Measurements from ENCODE around the gene L3HYPDH.
"Not testable (repeated sequence)": the region's sequence is repeated elsewhere in the genome, so short reads cannot be mapped to it uniquely, and the experiment has no call there.

L3HYPDH gene

DNA sequence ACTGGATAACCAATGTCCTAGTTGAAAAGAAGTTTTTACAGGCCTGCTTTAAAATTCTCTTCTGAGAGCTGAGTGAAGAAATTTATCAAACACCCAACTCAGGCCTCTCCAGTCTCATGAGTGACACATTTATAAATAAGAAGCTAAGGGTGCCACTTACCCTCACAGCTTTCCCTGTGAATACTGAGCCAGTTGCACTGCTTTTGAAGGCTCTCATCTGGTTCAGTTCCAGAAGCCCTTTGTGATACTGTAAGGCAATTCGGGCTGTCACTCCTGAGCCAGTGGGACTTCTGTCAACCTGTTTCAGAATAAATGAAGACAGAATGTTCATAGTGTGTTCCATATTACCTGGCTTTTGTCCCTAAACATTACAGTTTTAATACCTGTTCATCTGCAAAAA, 8.5 kb downstream of the L3HYPDH start:
- DNase-seq: no peak

DNA sequence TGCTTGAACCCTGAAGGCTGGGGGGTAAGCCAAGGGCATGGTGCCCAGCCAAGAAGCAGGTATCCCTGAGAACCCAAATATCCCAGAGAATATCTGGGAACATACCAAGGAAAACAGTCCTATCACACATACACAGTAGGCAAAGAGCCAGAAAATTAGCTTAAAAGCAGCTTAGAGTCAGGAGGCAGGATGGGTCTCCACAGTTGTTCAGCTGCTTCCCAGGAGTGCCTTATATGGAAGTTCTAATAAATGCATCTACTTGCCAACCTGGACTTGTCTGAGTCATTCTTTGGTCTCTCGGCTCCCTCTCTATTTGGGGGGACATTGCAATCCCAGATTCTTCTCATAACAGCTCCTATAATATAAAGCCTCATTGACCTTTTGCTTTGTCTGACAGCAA, 10.0 kb downstream of the L3HYPDH start:
- DNase-seq: no peak

DNA sequence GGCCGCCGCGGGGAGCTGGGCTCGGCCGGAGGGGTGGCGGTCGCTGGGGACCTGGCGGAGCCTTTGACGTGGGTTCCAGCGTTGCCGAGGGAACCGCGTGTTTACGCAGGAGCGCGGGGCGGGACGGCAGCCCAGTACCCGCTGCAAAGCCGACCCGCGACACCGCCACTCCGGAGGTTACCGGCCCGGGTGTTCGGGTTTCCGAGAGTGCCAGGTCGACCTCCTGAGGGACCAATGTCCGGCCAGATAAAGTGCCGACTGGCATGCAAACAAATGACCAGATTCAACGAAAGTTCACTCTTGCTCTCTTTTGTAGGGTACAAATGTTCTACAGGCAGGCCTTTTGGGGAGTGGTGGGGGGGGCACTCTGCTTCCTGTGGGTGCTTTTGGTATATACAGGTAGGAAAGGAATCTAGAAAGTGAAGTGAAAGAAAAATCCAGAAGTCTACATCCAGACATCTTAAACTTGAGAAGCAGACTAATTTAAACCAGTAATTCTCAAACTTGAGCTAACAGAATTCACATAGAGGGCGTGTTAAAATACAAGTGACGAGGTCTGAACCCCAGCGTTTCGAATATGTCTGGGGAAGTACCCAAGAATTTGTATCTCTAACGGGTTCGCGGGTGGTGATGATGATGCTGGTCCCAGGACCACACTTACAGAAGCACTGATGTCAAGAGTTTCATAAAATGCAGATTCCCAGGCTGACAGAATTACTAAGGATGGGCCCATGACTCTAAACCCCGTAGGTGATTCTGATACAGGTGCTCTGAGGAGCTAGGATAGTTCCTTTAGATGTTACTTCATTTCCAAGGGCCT, 18.7 kb downstream of the L3HYPDH start, which contains the start of gene GPR135:
Gene GPR135, minus strand, starts transcription at position 65 of the 820 bp plus-strand sequence. CDS start 154 bp downstream, outside the sequence.
- DNase-seq: peak; percentile 18 to 59 (median 53)

DNA sequence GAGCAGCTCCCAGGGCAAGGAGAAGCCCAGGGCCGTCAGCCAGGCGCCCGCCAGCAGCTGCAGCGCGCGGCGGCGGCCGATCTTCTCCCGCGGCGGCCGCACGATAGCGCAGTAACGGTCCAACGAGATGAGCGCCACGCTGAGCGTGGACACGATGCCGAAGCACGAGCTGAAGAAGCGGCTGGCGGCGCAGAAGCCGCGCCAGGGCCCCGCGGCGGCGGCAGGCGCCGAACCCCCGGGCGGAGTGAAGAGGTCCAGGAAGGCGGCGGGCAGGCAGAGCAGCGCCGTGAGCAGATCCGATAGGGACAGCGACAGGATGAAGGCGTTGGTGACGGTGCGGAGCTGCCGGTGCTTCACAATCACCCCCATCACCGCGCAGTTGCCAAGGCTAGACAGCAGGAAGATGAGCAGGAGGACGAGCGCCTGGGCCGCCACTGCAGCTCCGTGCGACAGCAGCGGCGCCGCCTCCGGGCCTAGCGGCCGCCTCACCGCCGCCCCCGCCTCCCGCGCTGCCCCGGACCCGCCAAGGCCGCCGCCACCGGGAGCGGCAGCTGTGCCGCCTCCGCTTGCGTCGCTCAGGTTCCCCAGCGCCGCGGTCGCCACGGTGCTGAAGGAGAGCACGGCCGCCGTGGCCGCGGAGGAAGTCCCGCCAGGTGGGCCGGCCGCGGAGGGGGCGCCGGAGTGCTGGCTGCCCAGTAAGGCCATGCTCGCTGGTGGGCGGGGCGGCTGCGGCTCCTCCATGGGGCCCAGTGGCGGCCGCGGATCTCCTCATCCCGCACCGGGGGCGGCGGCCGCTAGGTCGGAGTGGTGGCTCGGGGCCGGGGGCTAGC, 19.5 kb downstream of the L3HYPDH start:
- peak; percentile 37 to 71 (median 51) for DNase-seq

DNA sequence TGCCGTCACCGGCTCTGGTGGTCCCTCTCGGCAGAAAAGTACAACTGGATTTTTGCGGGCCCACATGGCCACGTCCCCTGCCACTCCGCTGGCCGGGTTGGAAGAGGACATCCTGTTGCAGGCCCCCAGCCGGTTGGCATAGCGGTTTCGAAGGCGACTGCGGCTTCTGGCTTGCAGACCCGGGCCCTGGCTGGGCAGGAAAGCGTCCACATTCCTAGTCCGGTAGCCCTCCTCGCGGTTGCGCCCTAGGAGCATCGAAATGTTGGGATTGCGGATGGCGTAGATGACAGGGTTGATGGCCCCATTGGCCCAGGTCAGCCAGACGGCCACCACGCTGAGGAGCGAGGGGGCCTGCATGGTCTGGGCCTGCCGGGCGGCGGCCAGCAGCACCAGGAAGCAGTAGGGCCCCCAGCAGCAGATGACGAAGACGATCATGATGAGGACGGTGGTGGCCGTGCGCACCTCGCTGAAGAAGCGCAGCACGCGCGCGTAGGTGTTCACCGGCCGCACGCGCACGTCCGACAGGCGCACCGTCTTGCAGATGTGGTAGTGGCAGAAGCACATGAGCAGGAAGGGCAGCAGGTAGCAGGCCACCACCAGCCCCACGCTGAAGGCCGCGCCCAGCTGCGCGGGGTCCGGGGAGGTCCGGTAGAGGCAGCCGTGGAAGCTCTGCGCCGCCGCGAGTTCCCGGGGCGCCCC, 20.3 kb downstream of the L3HYPDH start:
- DNase-seq: no peak

DNA sequence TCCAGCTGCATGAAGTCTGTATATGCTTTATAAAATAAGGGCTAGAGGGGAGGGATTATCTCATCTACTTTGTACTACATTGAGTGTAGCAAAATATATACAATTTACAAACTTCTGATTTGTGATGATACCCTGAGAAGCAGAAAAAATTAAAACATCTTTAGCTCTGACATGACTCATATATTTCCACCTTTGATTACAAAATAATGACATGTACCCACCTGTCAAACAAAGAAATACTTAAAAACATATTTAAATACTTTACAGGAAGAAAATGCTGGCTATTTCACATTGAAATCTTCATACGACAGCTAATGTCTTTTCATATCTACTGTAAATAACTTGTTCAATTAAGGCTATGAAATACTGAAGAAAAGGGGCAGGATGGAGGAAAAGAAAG, 22.3 kb downstream of the L3HYPDH start:
- DNase-seq: no peak

DNA sequence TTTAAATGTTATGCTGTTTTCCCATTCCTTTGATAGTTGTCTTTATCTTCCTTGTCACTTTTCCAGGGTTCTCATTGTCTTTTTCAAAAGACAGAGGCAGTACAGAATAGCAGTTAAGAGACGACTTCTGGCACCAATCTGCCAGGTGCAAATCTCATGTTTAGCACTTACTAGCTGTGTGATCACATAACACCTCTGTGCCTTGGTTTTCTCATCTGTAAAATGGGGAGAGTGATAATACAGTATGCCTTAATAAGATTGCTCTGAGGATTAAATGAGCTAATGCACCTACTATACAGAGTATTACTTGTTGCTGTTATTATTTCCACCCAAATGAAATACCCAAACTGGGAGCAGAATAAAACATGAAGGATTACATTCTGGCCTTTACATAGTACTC, 23.8 kb downstream of the L3HYPDH start:
- DNase-seq: no peak

DNA sequence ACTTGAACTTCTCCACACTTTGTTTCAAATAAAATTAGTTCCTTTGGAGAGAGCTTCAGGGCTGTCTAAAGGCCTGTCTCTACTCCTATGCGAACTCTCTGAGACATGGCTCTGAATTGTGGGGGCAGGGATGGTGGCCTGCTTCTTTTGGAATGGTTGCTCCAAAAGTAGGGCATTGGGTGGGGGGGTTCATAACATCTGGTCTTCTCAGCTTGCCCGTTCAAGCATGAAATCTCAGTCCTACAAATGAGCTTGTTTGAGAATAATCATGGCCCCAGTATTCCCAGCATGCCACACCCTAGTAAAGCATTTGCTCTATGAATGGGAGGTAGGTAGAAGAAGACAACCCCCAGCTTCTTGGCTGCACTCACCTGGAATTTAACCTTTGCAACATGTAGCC, 25.7 kb downstream of the L3HYPDH start:
- DNase-seq: no peak

DNA sequence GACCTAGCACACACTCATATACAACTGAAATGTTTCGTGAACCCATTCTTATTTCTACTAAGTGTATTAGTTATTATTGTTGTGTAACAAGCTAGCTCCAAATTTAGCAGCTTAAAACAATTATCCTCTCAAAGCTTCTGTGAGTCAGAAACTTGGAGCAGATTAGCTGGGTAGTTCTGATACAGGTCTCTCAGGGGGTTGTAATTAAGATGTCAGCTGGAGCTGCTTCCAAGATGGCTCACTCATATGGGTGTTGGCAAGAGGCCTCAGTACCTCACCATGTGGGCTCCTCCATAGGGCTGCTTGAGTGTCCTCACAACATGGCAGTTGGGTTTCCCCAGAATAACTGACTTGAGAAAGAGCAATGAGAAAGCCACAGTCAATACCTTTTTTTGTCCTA, 28.8 kb downstream of the L3HYPDH start:
- DNase-seq: no peak

DNA sequence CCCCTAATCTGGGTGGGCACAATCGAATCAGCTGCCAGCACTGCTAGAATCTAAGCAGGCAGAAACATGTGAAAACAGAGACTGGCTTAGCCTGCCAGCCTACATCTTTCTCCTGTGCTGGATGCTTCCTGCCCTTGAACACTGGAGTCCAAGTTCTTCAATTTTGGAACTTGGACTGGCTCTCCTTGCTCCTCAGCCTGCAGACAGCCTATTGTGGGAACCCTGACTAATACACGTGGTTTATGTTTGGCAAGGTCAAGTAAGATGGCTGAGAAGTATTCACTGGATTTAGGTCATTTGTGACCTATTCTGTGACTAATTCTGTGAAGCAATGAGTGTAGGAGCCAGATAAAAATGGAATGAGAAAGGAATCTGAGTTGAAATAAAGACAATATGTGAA, 30.1 kb downstream of the L3HYPDH start:
- no peak for DNase-seq

DNA sequence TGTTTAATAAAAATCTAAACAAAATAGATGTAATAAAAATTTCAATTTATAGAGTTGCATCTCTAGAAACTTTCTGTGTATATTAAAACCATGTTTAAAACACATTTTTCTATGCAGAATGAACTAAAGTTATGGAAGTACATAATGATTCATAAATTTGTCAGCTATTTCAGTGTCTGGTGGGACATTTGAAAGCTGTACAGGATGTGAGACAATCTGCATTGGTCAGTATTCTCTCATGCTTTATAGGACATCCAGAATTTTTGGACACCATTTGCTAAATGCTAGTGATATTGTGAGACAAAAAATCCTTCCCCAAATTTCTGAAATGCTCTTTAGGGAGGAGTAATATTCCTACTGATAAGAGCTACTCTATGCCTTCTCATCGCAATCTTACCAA, 32.4 kb downstream of the L3HYPDH start:
- DNase-seq: no peak

DNA sequence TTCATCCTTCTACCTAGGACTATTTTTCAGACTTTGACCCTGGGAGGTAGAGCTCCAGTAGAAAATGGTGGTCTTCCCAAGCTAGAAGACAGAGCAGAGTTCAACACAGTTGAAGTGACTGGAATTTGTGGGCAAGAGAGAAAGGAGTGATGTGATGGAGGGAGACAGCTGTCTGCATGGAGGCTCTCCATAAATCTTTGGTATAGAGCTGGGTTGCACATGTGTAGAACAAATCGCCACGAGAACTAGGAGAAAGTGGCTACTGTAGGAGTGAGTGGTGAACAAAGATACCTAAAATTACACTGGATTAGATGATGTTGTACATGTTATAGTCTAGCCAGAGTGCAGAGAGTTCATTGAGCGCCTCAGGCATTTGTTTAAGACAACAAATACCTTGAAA, 33.5 kb downstream of the L3HYPDH start:
- no peak for DNase-seq

DNA sequence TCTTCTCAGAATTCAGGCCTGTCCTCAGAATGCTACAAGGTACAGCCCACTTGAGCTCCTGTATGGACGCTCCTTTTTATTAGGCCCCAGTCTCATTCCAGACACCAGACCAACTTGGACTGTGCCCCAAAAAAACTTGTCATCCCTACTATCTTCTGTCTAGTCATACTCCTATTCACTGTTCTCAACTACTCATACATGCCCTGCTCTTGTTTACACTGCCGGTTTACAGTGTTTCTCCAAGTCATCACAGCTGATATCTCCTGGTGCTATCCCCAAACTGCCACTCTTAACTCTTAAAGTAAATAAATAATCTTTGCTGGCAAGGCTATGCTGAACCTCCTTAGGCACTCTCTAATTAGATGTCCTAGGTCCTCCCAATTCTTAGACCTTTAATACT, 35.5 kb downstream of the L3HYPDH start:
- DNase-seq: not testable (repeated sequence)

DNA sequence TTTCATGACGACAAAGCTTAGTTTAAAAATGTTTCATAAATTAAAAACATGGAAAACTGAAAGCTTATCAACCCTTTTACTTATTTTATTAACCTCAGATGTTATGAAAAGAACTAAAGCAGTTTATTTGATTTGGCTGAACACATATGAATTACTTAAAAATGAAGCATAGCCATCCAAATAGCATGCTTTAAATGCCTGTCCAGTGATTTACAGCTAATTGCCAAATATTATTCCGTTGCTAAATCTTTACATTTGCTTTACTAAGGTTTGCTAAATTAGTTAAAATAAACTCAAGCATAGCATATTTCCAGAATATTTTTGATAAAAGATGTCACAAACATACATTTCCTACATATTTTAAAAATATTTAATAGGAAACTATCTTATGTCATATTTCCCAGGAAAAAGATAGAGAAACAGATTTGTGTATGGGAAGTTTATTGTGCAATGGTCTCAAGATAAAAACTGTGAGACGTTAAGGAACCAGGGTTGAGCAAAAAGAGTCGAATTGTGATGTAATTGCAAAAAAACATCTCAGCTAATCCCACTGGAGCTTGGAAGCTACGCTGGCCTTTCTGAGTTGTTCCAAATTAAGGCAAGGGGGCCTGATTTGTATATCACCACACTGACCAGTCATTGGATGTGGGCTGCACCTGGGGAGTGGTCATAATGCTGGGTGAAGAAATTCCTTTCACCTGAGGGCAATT, 44.8 kb downstream of the L3HYPDH start:
- no peak for DNase-seq

DNA sequence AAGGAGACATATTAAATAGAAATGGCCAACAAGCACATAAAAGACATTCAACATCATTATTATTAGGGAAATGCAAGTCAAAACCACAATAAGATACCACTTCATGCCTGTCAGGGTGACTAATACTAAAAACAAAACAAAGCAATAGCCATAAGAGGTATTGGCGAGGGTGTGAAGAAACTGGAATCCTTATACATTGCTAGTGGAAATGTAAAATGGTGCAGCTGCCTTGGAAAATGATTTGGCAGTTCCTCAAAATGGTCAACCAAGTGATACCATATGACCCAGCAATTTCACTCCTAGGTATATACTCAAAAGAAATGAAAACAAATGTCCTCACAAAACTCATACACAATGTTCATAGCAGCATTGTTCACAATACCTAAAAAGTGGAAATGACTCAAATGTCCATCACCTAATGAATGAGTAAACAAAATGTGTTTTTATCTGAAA, 46.0 kb downstream of the L3HYPDH start:
- DNase-seq: no peak

DNA sequence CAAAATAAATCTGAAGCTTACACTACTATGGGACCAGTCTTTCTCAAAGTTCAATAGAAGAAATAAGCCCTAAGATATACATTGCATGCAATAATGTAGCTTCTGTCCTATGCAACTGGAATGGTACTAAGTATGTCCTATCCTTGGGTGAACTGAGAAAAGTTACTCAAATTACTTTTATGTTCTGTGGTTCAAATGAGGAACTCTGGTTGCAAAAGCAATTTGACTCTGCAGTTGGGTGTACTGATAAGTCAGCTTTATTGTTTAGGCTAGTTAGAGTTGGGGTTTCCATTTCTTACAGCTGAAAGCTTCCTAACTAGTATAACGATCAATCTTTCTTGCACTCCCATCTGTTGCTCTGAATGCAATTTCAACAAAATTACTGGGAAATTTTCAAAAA, 48.2 kb downstream of the L3HYPDH start:
- no peak for DNase-seq

DNA sequence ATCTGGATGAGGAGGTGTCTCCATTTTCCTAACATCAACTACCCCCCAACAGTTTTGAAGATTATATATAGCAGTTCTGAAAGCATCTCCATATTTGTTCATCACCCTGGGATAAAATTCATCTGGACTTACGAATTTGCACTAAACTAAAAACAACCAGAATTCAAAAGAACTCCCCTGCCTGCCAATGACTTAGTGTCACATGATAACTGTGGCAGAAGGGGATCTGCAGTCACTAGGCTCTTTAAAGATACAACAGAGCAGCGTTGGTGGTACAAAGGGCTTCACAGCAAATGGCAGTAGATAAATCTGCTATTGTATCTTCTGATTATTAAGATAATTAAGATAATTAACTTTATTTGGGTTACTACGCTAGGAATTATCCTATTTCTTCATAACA, 49.1 kb downstream of the L3HYPDH start:
- DNase-seq: no peak

DNA sequence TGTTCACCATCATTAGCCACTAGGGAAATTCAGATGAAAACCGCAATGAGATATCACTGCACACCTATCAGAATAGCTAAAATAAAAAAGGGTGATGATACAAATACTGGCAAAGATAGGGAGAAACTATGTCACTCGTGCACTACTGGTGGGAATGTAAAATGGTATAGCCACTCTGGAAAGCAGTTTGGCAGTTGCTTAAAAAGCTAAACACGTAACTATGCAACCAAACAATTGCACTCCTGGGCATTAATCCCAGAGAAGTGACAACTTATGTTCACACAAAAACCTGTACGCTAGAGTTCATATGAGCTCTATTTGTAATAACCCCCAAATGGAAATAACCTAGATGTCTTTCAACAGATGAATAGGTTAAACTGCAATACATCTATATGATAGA, 54.4 kb downstream of the L3HYPDH start:
- no peak for DNase-seq

DNA sequence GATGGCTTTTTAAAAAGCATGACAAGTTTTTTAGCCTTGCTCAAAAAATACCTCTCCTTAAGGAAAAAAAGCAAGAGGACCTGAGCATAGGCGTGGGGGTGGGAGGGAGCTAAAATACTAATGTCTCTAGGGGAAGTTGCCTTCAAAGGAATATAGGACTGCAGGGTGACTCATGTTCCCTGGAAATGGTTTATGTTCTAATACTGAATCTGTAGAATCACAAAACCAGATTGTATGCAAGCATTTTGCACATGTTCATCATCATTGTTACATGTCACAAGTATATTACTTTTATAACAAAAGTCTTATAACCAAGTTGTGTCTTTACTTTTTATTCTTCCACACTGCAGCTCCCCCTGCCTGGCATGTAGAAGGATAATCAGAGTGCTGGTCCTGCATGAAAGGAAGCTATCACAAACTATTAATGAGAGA, 55.6 kb downstream of the L3HYPDH start:
- DNase-seq: no peak

DNA sequence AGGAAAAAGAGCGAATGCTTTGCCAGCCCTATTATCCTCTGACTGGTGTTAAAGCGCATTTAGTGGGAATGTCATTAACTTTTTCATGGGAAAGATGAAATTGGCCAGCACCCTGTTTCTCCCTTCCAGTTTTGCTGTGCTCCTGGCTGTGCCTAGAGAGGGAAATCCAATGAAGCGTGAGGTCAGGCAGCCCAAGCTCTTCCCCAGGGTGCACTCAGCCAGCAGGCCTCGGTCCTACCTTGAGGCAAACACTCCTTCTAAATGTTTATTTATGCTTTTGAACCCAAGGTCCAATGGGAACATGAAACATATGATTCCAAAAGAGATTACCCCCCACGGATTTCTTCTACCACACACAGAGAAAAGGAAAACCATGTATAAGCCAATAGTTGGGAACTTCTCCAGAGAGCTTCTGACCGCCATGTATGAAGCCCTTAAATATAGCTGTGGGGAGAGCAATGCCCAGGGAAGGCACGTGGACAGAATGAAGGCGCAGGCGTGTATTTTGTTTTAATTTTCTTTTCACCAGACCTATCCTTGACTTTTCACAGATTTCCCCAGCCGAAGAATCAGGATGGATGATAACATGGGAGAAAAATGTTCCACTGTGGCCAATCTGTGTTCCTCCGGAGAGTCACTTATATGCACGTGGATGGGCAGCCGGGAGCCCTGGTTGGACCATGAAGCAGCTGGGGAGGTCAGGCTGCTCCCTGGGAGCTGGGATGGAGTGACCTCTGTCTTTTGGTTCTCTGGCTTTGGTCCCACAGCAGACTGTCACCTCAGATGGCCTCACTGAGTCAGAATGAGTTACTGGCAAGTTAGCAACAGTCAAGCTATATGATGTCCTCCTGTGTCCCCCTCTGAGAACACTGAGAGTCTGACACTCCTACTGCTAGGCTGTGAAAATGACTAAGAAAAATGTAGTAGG, 56.3 kb downstream of the L3HYPDH start:
- DNase-seq: no peak

DNA sequence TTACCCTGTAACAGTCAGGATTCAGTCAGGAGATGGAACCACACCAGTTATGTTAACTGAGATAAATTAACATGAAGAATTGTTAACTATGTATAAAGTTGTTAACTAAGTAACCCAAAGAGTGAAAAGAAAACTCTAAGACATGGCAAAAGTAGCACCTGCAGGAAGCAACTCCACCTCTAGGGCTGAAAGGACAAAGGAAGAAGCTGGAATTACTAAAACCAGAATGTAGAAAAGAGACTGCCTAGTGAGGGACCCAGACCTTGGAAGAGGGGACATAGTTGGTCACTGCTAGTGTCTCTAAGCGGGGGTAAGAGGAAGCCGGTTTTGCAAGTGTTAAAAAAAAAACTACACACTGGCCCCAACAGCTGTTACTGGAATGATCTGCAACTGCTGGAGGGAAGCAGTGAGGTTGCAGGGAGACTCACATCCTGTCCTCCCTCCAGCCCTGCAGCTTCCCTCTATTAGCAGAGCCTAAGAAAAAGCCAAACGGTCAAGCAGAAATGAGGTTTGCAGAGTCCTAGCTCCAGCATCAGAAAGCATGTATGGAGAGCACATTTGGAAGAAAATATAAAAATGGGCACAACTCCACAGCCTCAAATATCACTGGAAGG, 58.8 kb downstream of the L3HYPDH start:
- no peak for DNase-seq
